KMS-11 (cell line): ENCODE results near the gene DUSP8.

ENCODE experiments used
- H2AFZ ChIP-seq: fragments of 200-600 bp; sonication (generic); 2 replicates; pipeline ENCODE4 v1.6.1; 2016; ENCODE audit warnings: antibody characterized with exemption, mixed run types, low read depth
- H3K27ac ChIP-seq: fragments of 200-600 bp; sonication (generic); 2 replicates; pipeline ENCODE4 v1.6.1; 2016; ENCODE audit warnings: mild to moderate bottlenecking, mixed run types
- H3K27me3 ChIP-seq: fragments of 200-600 bp; sonication (generic); 2 replicates; pipeline ENCODE4 v1.6.1; 2017; ENCODE audit warnings: mild to moderate bottlenecking, low read depth, mixed run types, moderate library complexity; ENCODE audit not compliant: insufficient read depth
- H3K36me3 ChIP-seq: fragments of 200-600 bp; sonication (generic); 2 replicates; pipeline ENCODE4 v1.6.1; 2017; ENCODE audit warnings: mild to moderate bottlenecking, mixed run types; ENCODE audit not compliant: insufficient read depth
- H3K4me1 ChIP-seq: fragments of 200-600 bp; sonication (generic); 2 replicates; pipeline ENCODE4 v1.6.1; 2016; ENCODE audit warnings: mild to moderate bottlenecking, low read depth, mixed run types; ENCODE audit not compliant: poor library complexity, severe bottlenecking
- H3K4me2 ChIP-seq: fragments of 200-600 bp; sonication (generic); 2 replicates; pipeline ENCODE4 v1.7.0; 2016; ENCODE audit warnings: mild to moderate bottlenecking, mixed run types
- H3K4me3 ChIP-seq: fragments of 200-600 bp; sonication (generic); IDR thresholded peaks from 2 replicates; pipeline ENCODE4 v1.6.1; 2017; ENCODE audit warnings: low read depth, low read length, mixed read lengths; ENCODE audit not compliant: insufficient read depth
- H3K79me2 ChIP-seq: fragments of 200-600 bp; sonication (generic); 2 replicates; pipeline ENCODE4 v1.6.1; 2016; ENCODE audit warnings: low read depth, mixed run types; ENCODE audit not compliant: insufficient read depth
- H3K9ac ChIP-seq: fragments of 200-600 bp; sonication (generic); 2 replicates; pipeline ENCODE4 v1.6.1; 2016; ENCODE audit warnings: mild to moderate bottlenecking, mixed run types
- H4K20me1 ChIP-seq: fragments of 200-600 bp; sonication (generic); 2 replicates; pipeline ENCODE4 v1.6.1; 2016; ENCODE audit warnings: mild to moderate bottlenecking, mixed run types; ENCODE audit not compliant: insufficient read depth
- TF ChIP-seq, protein P1 (sequence below): fragments of 200-600 bp; sonication (generic); conservative IDR thresholded peaks from 2 replicates; pipeline ENCODE4 v1.6.1; 2017; ENCODE audit warnings: low read depth, mild to moderate bottlenecking, antibody characterized with exemption, low read length, moderate library complexity, mixed read lengths

The DUSP8 gene

DNA sequence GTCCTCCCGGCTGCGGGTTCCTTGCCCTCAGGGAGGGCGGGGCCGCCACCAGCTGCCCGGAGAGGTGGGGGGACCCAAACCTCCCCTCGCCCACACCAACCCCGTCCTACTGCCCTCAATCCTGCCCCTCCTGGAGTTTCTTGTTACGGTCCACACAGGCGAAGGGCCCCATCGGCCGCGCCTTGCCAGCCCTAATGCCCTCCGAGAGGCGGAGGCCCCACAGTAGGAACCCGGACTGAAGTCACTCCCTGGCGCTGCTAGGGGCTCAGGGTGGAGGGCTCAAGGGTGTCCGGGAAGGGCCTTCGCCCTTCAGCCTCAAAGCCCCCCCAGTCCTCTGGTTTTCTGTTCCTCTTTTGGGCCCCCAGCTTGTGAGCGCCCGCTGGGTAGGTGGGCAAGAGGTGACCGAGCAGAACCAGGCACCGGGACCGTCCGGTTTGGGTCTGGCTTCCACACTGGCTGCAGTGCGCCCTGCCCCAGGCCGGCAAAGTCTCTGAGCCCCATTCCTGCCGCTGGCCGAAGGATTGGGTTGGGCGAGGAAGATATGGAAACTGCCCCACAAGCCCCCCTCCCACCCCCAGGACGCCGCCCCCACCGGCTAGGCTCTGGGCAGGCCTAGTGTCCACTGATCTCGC lies 24.5 kb downstream of the DUSP8 start:
- Histone ChIP-seq H3K27ac (no peak overlapping the region), H3K9ac (no peak overlapping the region), H3K4me3 (no peak overlapping the region)

DNA sequence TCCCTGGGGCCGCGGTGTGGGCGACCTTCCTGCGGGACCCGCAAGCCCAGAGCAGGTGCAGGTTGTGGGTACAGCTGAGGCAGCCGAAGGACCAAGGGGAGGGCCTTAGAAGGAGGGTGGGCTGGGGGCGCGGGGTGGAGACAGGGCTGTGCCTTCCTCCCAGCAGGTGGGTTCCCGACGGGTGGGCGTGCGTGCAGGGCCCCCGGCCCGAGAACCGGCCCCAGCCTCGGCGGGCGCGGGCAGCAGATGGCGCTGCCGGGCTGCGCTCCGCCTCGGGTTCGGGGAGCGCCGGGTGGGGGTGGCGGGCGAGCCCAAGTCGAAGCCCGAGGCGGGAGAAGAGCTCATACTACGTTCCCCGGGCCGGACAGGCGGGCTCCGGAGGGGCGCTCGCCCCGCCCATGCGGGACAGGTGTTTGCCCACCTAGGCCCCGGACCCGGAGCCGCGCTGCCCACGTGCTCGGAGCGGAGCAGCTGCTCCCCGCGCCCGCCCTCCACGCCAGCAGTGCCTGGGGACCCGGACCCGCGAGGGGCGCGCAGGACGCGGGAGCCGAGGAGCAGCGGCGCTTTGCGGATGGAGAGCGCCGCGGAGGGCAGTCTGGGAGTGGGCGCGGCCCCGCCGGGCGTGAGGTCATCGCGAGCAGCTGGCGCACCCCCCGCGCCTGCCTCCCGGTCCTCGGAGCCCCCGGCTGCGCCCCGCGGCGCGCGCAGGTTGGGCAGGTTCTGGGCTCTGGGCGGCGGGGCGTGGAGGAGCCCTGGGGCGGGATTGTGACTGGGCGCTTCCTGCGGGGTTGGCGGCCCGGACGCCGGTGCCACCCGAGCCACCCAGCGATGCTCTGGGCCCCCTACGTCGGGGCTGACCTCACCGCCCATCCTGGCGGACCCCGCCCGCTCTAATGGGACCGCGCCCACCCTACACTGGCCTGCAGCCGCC lies 25.3 kb downstream of the DUSP8 start:
- Histone ChIP-seq H3K4me3 (no peak overlapping the region), H3K36me3 (no peaks in the 10 kb centered on the region), H3K4me1 (no peaks in the 10 kb centered on the region), H4K20me1 (no peaks in the 10 kb centered on the region), H3K9ac (no peak overlapping the region), H3K4me2 (no peak overlapping the region), H3K27ac (no peak overlapping the region), H2AFZ (no peak overlapping the region), H3K79me2 (no peaks in the 10 kb centered on the region), H3K27me3 (peaks cover 70% of the 10 kb centered on the region)
- TF ChIP-seq, protein P1, sequence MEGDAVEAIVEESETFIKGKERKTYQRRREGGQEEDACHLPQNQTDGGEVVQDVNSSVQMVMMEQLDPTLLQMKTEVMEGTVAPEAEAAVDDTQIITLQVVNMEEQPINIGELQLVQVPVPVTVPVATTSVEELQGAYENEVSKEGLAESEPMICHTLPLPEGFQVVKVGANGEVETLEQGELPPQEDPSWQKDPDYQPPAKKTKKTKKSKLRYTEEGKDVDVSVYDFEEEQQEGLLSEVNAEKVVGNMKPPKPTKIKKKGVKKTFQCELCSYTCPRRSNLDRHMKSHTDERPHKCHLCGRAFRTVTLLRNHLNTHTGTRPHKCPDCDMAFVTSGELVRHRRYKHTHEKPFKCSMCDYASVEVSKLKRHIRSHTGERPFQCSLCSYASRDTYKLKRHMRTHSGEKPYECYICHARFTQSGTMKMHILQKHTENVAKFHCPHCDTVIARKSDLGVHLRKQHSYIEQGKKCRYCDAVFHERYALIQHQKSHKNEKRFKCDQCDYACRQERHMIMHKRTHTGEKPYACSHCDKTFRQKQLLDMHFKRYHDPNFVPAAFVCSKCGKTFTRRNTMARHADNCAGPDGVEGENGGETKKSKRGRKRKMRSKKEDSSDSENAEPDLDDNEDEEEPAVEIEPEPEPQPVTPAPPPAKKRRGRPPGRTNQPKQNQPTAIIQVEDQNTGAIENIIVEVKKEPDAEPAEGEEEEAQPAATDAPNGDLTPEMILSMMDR = peak; percentile 44

More for the DNA sequence above, 24.5 kb downstream of the DUSP8 start:
- Histone ChIP-seq H3K36me3 (no peaks in the 10 kb centered on the region), H4K20me1 (no peaks in the 10 kb centered on the region), H3K4me2 (no peak overlapping the region; the same call in 1 of the 2 replicates), H3K79me2 (no peaks in the 10 kb centered on the region), H3K27me3 (peaks cover 67% of the 10 kb centered on the region), H3K4me1 (no peaks in the 10 kb centered on the region), H2AFZ (no peak overlapping the region)
- TF ChIP-seq, protein P1 = no peak

DNA sequence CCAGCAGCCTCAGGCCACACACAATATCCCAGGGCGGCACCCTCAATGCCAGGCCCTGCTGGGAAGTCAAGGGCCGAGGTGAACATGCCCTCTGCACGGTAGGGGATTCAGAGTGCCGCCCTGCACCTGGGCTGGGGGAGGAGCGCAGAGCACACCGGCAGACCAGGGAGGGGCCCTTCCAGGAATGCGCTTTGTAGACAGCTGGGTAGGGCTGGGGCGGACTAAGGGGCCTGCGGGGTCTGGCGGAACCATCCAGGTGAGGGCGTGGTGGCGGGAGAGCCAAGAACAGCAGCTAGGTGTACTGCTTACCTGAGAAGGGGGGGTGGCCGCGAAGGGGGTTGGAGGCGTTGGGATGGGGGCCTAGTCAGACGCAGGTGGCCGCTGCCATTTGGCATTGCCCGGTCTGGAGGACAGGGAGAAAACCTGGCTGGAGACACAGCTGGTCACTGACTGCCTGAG lies 26.0 kb downstream of the DUSP8 start:
- Histone ChIP-seq H4K20me1 (no peaks in the 10 kb centered on the region), H3K4me1 (no peaks in the 10 kb centered on the region), H3K9ac (no peak overlapping the region), H3K4me3 (no peak overlapping the region), H3K36me3 (no peaks in the 10 kb centered on the region), H3K27me3 (peaks cover 77% of the 10 kb centered on the region), H3K4me2 (no peak overlapping the region), H3K79me2 (no peaks in the 10 kb centered on the region), H3K27ac (no peak overlapping the region), H2AFZ (no peak overlapping the region)
- TF ChIP-seq, protein P1 = no peak; the same call in 1 of the 2 replicates

DNA sequence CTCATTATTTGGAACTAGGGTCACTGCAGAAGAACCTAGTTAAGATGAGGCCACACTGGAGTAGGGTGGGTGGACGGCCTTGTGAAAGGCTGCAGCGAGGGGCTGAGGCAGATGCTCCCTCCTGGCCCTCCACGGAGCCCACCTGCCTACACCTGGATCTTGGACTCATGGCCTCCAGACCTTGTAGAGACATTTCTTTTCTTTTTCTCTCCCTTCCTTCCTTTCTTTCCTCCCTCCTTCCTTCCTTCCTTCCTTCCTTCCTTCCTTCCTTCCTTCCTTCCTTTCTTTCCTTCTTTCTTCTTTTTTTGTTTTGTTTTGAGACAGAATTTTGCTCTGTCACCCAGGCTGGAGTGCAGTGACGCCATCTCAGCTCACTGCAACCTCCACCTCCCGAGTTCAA lies 26.6 kb downstream of the DUSP8 start:
- TF ChIP-seq, protein P1 = no peak
- no peak overlapping the region for H3K27ac ChIP-seq
- no peak overlapping the region for H3K4me3 ChIP-seq
- H2AFZ ChIP-seq = no peak overlapping the region
- H3K4me2 ChIP-seq = no peak overlapping the region
- no peak overlapping the region for H3K9ac ChIP-seq
- no peaks in the 10 kb centered on the region for H3K4me1 ChIP-seq
- H3K36me3 ChIP-seq = no peaks in the 10 kb centered on the region
- no peaks in the 10 kb centered on the region for H3K79me2 ChIP-seq
- H4K20me1 ChIP-seq = no peaks in the 10 kb centered on the region
- peaks cover 84% of the 10 kb centered on the region for H3K27me3 ChIP-seq
